CD4-positive, CD25-positive, alpha-beta regulatory T cell (primary cell): ENCODE measurements around the gene PRR15. TPM values are rescaled to one million over a fixed set of nuclear protein-coding genes. Genes with fewer than 3 reads are reported as not detected.

ENCODE experiments used
- ATAC-seq, 2 donors: fragments of 150-1000 bp; cut with Tn5 transposase; one replicate each; pipeline ENCODE4 v1.10.0; 2021; ENCODE audit warnings: low read depth in 2 of 2, moderate number of reproducible peaks in 2 of 2, moderate library complexity in 1 of 2
- DNase-seq, 3 donors: peaks; one replicate each; pipeline versions ENCODE4 v3.0.0 to v3.0.0-alpha.2; 2012 to 2022; ENCODE audit warnings: mixed read lengths in 1 of 3
- H3K27ac ChIP-seq: one replicate; pipeline ENCODE4 v1.7.0; 2013; ENCODE audit warnings: mild to moderate bottlenecking, low read length; ENCODE audit not compliant: insufficient read depth, poor library complexity, severe bottlenecking
- H3K27me3 ChIP-seq: one replicate; pipeline ENCODE4 v1.7.0; 2013; ENCODE audit warnings: low read length; ENCODE audit not compliant: control insufficient read depth, insufficient read depth
- H3K36me3 ChIP-seq: one replicate; pipeline ENCODE4 v1.7.0; 2013; ENCODE audit warnings: mild to moderate bottlenecking, low read length, moderate library complexity; ENCODE audit not compliant: control insufficient read depth, insufficient read depth
- H3K4me1 ChIP-seq: 2 replicates; pipeline ENCODE4 v1.7.0; 2013; ENCODE audit warnings: mild to moderate bottlenecking, low read length; ENCODE audit not compliant: insufficient read depth, control insufficient read depth, poor library complexity, severe bottlenecking
- H3K4me3 ChIP-seq: one replicate; pipeline ENCODE4 v1.7.0; 2013; ENCODE audit warnings: low read depth, mild to moderate bottlenecking, low read length, moderate library complexity
- H3K9me3 ChIP-seq, 2 experiments: 1 replicate in 1 of 2; 2 replicates in 1 of 2; pipeline ENCODE4 v1.7.0; 2013; ENCODE audit warnings: low read length in 2 of 2, mild to moderate bottlenecking in 1 of 2, moderate library complexity in 1 of 2; ENCODE audit not compliant: control insufficient read depth in 2 of 2
- H3K27ac Mint-ChIP-seq, 3 donors: one replicate each; pipeline ENCODE4 v1.8.0; 2020 to 2022; ENCODE audit warnings: mild to moderate bottlenecking in 3 of 3, mixed read lengths in 3 of 3, moderate library complexity in 2 of 3
- H3K27me3 Mint-ChIP-seq: one replicate; pipeline ENCODE4 v1.8.0; 2022; ENCODE audit warnings: mild to moderate bottlenecking, mixed read lengths
- H3K36me3 Mint-ChIP-seq: one replicate; pipeline ENCODE4 v1.8.0; 2020; ENCODE audit warnings: mixed read lengths
- H3K4me1 Mint-ChIP-seq, 4 donors: one replicate each; pipeline ENCODE4 v1.8.0; 2020 to 2022; ENCODE audit warnings: mixed read lengths in 4 of 4, mild to moderate bottlenecking in 1 of 4
- H3K4me3 Mint-ChIP-seq, 4 donors: one replicate each; pipeline ENCODE4 v1.8.0; 2020 to 2022; ENCODE audit warnings: mild to moderate bottlenecking in 4 of 4, mixed read lengths in 4 of 4, moderate library complexity in 3 of 4
- H3K9me3 Mint-ChIP-seq, 7 donors: one replicate each; pipeline ENCODE4 v1.8.0; 2020 to 2022; ENCODE audit warnings: mixed read lengths in 7 of 7, mild to moderate bottlenecking in 3 of 7, moderate library complexity in 2 of 7
- polyA plus RNA-seq, 4 donors: library from polyadenylated mRNA; unstranded; fragments of 300-500 nt; fragmentation: Illumina TruSeq; gene quantifications; one replicate each; pipeline ENCODE4 v1.2.3, GENCODE V29; 2021
- total RNA-seq: library from RNA; stranded (reverse); gene quantifications from one replicate; pipeline ENCODE4 v1.2.3, GENCODE V29; 2022

Gene PRR15
- total and polyA plus RNA-seq, 5 donors from 2014 or later = not detected

GRCh38 chr7:29562307-29562706 is 1.3 kb upstream of the PRR15 start:
- Histone ChIP-seq H3K27me3 (peaks cover 25% of the 10 kb centered on the region), H3K27ac (no peak overlapping the region), H3K4me3 (no peak overlapping the region), H3K4me1 (peaks cover 7% of the 10 kb centered on the region), H3K9me3 (no peaks in the 10 kb centered on the region), H3K36me3 (no peaks in the 10 kb centered on the region)
- no peak overlapping the region for H3K4me3 Mint-ChIP-seq
- peaks cover 0 to 19% (median 4%) of the 10 kb centered on the region in 4 donors for H3K4me1 Mint-ChIP-seq
- no peaks in the 10 kb centered on the region for H3K36me3 Mint-ChIP-seq
- H3K27ac Mint-ChIP-seq = no peak overlapping the region
- ATAC-seq = no peak
- H3K27me3 Mint-ChIP-seq = peaks cover 55% of the 10 kb centered on the region
- H3K9me3 Mint-ChIP-seq = peaks cover 0 to 6% (median 0%) of the 10 kb centered on the region in 7 donors
- no peak for DNase-seq

- Histone ChIP-seq H3K9me3 (no peaks in the 10 kb centered on the region), H3K27me3 (peaks cover 23% of the 10 kb centered on the region), H3K4me3 (no peak overlapping the region), H3K36me3 (no peaks in the 10 kb centered on the region), H3K27ac (no peak overlapping the region), H3K4me1 (peaks cover 7% of the 10 kb centered on the region)
- H3K4me3 Mint-ChIP-seq = peak overlapping the region in 1 of 4 donors; percentile 41
- H3K27me3 Mint-ChIP-seq = peaks cover 68% of the 10 kb centered on the region
- no peak overlapping the region for H3K27ac Mint-ChIP-seq
- H3K36me3 Mint-ChIP-seq = no peaks in the 10 kb centered on the region
- ATAC-seq = no peak
- peaks cover 0 to 19% (median 4%) of the 10 kb centered on the region in 4 donors for H3K4me1 Mint-ChIP-seq
- H3K9me3 Mint-ChIP-seq = peaks cover 0 to 6% (median 0%) of the 10 kb centered on the region in 7 donors
- peak in 1 of 3 donors; percentile 19 for DNase-seq
Measured at GRCh38 chr7:29564496-29565223, 1.0 kb downstream of the PRR15 start.

- Mint-ChIP-seq H3K27me3 (peaks cover 64% of the 10 kb centered on the region), H3K4me1 (peaks cover 0 to 19% (median 4%) of the 10 kb centered on the region in 4 donors), H3K4me3 (peak overlapping the region in 1 of 4 donors; percentile 43), H3K27ac (no peak overlapping the region), H3K36me3 (no peaks in the 10 kb centered on the region), H3K9me3 (peaks cover 0 to 6% (median 0%) of the 10 kb centered on the region in 7 donors)
- Histone ChIP-seq H3K4me1 (peaks cover 7% of the 10 kb centered on the region), H3K36me3 (no peaks in the 10 kb centered on the region), H3K27ac (no peak overlapping the region), H3K4me3 (no peak overlapping the region), H3K9me3 (no peaks in the 10 kb centered on the region), H3K27me3 (peaks cover 18% of the 10 kb centered on the region)
- DNase-seq (no peak), ATAC-seq (no peak)
Measured at GRCh38 chr7:29565224-29565630, 1.6 kb downstream of the PRR15 start.

GRCh38 chr7:29565634-29565981 is 2.0 kb downstream of the PRR15 start:
- H3K27me3 Mint-ChIP-seq = peaks cover 60% of the 10 kb centered on the region
- DNase-seq = no peak
- peak overlapping the region in 1 of 4 donors; percentile 43 for H3K4me3 Mint-ChIP-seq
- no peak overlapping the region for H3K27ac Mint-ChIP-seq
- Histone ChIP-seq H3K4me1 (peaks cover 7% of the 10 kb centered on the region), H3K9me3 (no peaks in the 10 kb centered on the region), H3K36me3 (no peaks in the 10 kb centered on the region), H3K4me3 (no peak overlapping the region), H3K27me3 (peaks cover 18% of the 10 kb centered on the region), H3K27ac (no peak overlapping the region)
- ATAC-seq = no peak
- H3K9me3 Mint-ChIP-seq = peaks cover 0 to 8% (median 0%) of the 10 kb centered on the region in 7 donors
- H3K4me1 Mint-ChIP-seq = peaks cover 0 to 19% (median 4%) of the 10 kb centered on the region in 4 donors
- H3K36me3 Mint-ChIP-seq = no peaks in the 10 kb centered on the region

- no peak overlapping the region for H3K4me3 ChIP-seq
- peaks cover 7% of the 10 kb centered on the region for H3K4me1 ChIP-seq
- peaks cover 58% of the 10 kb centered on the region for H3K27me3 Mint-ChIP-seq
- H3K27ac ChIP-seq = no peak overlapping the region
- H3K4me3 Mint-ChIP-seq = no peak overlapping the region
- no peaks in the 10 kb centered on the region for H3K36me3 Mint-ChIP-seq
- H3K36me3 ChIP-seq = no peaks in the 10 kb centered on the region
- no peak for ATAC-seq
- H3K27me3 ChIP-seq = peaks cover 18% of the 10 kb centered on the region
- H3K9me3 Mint-ChIP-seq = peaks cover 0 to 8% (median 0%) of the 10 kb centered on the region in 7 donors
- no peaks in the 10 kb centered on the region for H3K9me3 ChIP-seq
- H3K4me1 Mint-ChIP-seq = peaks cover 0 to 19% (median 4%) of the 10 kb centered on the region in 4 donors
- H3K27ac Mint-ChIP-seq = no peak overlapping the region
- no peak for DNase-seq
Measured at GRCh38 chr7:29565982-29566746, 2.5 kb downstream of the PRR15 start.

- peaks cover 18% of the 10 kb centered on the region for H3K27me3 ChIP-seq
- H3K4me3 ChIP-seq = no peak overlapping the region
- DNase-seq (no peak), ATAC-seq (no peak)
- no peaks in the 10 kb centered on the region for H3K9me3 ChIP-seq
- Mint-ChIP-seq H3K4me1 (peaks cover 0 to 19% (median 4%) of the 10 kb centered on the region in 4 donors), H3K4me3 (no peak overlapping the region), H3K9me3 (peaks cover 0 to 8% (median 0%) of the 10 kb centered on the region in 7 donors), H3K27ac (no peak overlapping the region), H3K27me3 (peaks cover 54% of the 10 kb centered on the region), H3K36me3 (no peaks in the 10 kb centered on the region)
- H3K36me3 ChIP-seq = no peaks in the 10 kb centered on the region
- no peak overlapping the region for H3K27ac ChIP-seq
- H3K4me1 ChIP-seq = peaks cover 7% of the 10 kb centered on the region
Measured at GRCh38 chr7:29567174-29567573, 3.5 kb downstream of the PRR15 start.

GRCh38 chr7:29569648-29570047 is 6.0 kb downstream of the PRR15 start:
- H3K27me3 Mint-ChIP-seq = peaks cover 36% of the 10 kb centered on the region
- peaks cover 0 to 6% (median 0%) of the 10 kb centered on the region in 7 donors for H3K9me3 Mint-ChIP-seq
- peaks cover 0 to 11% (median under 1%) of the 10 kb centered on the region in 4 donors for H3K4me1 Mint-ChIP-seq
- Histone ChIP-seq H3K4me1 (no peaks in the 10 kb centered on the region), H3K27ac (no peak overlapping the region), H3K9me3 (no peaks in the 10 kb centered on the region), H3K36me3 (no peaks in the 10 kb centered on the region), H3K4me3 (no peak overlapping the region), H3K27me3 (peaks cover 6% of the 10 kb centered on the region)
- ATAC-seq (no peak), DNase-seq (no peak)
- no peaks in the 10 kb centered on the region for H3K36me3 Mint-ChIP-seq
- no peak overlapping the region for H3K27ac Mint-ChIP-seq
- H3K4me3 Mint-ChIP-seq = no peak overlapping the region
